K562 (cell line): ENCODE data around the gene CRKL. TPM values are rescaled to one million over a fixed set of nuclear protein-coding genes. Genes with fewer than 3 reads are reported as not detected.

ENCODE experiments used
- ATAC-seq: fragments of 200-7000 bp; cut with Tn5 transposase; 3 replicates; pipeline ENCODE4 v1.9.1; 2020; ENCODE audit warnings: moderate library complexity
- BruUV-seq: library from RNA; stranded (reverse); fragments of 400-500 nt; replicated peaks from 2 replicates; lab custom pipeline; 2021; lab: Mats Ljungman, UMichigan
- CTCF ChIA-PET: fragments of 300-600 bp; formaldehyde crosslinking; extraction: SDS; loops from one replicate; lab custom pipeline; 2021; ENCODE audit warnings: low intra/inter-chr PET ratio; lab: Yijun Ruan, JAX
- POLR2A ChIA-PET: fragments of 300-600, 350-650 bp; sonication (Branson Sonifier 250); formaldehyde crosslinking; extraction: SDS; loops from one replicate; lab custom pipeline; 2021; ENCODE audit warnings: antibody characterized with exemption, inconsistent platforms; lab: Yijun Ruan, JAX
- DNase-seq, 4 experiments: peaks; one replicate each; pipeline versions ENCODE4 v3.0.0 to v3.0.0-alpha.2; 2011 to 2018; ENCODE audit warnings: low spot score in 3 of 4, mixed read lengths in 3 of 4; ENCODE audit errors: extremely low read depth in 1 of 4
- FAIRE-seq: peaks from 2 replicates; lab custom pipeline; 2011; peaks lifted over from hg19 to GRCh38; lab: Jason Lieb, UNC
- H2AFZ ChIP-seq: 2 replicates; pipeline ENCODE4 v1.6.0; 2011; ENCODE audit warnings: low read depth, low read length, control low read depth, inconsistent platforms
- H3K27ac ChIP-seq: fragments of 200-600 bp; 3 replicates; pipeline ENCODE4 v1.8.0; 2011; ENCODE audit warnings: low read depth, mild to moderate bottlenecking, control low read depth, inconsistent platforms, low read length, moderate library complexity, mixed read lengths; ENCODE audit errors: extremely low read depth
- H3K27me3 ChIP-seq, 2 experiments: fragments of 300-600 bp in 1 of 2; 2 replicates in 1 of 2; 3 replicates in 1 of 2; pipeline versions ENCODE4 v1.6.0 to v1.8.0; 2011; ENCODE audit warnings: inconsistent platforms in 2 of 2, low read length in 2 of 2, mild to moderate bottlenecking in 1 of 2, mixed read lengths in 1 of 2, moderate library complexity in 1 of 2; ENCODE audit not compliant: control insufficient read depth in 2 of 2, insufficient read depth in 2 of 2
- H3K36me3 ChIP-seq: fragments of 300-600 bp; 3 replicates; pipeline ENCODE4 v1.8.0; 2011; ENCODE audit warnings: mild to moderate bottlenecking, low read length, inconsistent platforms; ENCODE audit not compliant: control insufficient read depth, insufficient read depth
- H3K4me1 ChIP-seq, 2 experiments: fragments of 200-600 bp in 1 of 2; replicated peaks in 1 of 2; 2 replicates in 1 of 2; 3 replicates in 1 of 2; pipeline versions ENCODE4 v1.5.1 to v1.8.0; 2011; ENCODE audit warnings: inconsistent platforms in 2 of 2, low read length in 2 of 2, mild to moderate bottlenecking in 1 of 2, mixed read lengths in 1 of 2, moderate library complexity in 1 of 2; ENCODE audit not compliant: control insufficient read depth in 2 of 2, insufficient read depth in 2 of 2
- H3K4me2 ChIP-seq: 2 replicates; pipeline ENCODE4 v1.6.1; 2011; ENCODE audit warnings: low read length, control low read depth, inconsistent platforms, mixed read lengths; ENCODE audit not compliant: insufficient read depth
- H3K4me3 ChIP-seq: fragments of 200-600 bp; sonication (generic), shearing (Covaris generic); 2 replicates; pipeline ENCODE4 v1.5.1; 2016; ENCODE audit warnings: control low read depth, inconsistent platforms
- H3K79me2 ChIP-seq: fragments of 200-600 bp; 3 replicates; pipeline ENCODE4 v1.8.0; 2011; ENCODE audit warnings: low read length, inconsistent platforms; ENCODE audit not compliant: control insufficient read depth, insufficient read depth
- H3K9ac ChIP-seq, 2 experiments: 2 replicates each; pipeline versions ENCODE4 v1.6.0 to v1.6.1; 2011; ENCODE audit warnings: low read depth in 2 of 2, low read length in 2 of 2, control low read depth in 1 of 2, inconsistent platforms in 1 of 2, mild to moderate bottlenecking in 1 of 2, mixed read lengths in 1 of 2; ENCODE audit not compliant: insufficient read depth in 1 of 2
- H3K9me1 ChIP-seq: one replicate; pipeline ENCODE4 v1.6.0; 2011; ENCODE audit warnings: inconsistent platforms, mild to moderate bottlenecking, low read length, moderate library complexity; ENCODE audit not compliant: control insufficient read depth, insufficient read depth
- H3K9me3 ChIP-seq: replicated peaks from 2 replicates; pipeline ENCODE4 v1.5.1; 2011; ENCODE audit warnings: low read depth, low read length, inconsistent platforms; ENCODE audit not compliant: control insufficient read depth, insufficient read depth
- H4K20me1 ChIP-seq: replicated peaks from 2 replicates; pipeline ENCODE4 v1.6.1; 2011; ENCODE audit warnings: low read length, inconsistent platforms, mixed read lengths; ENCODE audit not compliant: control insufficient read depth, insufficient read depth
- ERF ChIP-seq: fragments of 450-650 bp; formaldehyde crosslinking; IDR thresholded peaks from 2 replicates; pipeline ENCODE4 v1.4.0; 2020; ENCODE audit warnings: mild to moderate bottlenecking, mixed read lengths
- HNRNPLL ChIP-seq: fragments of 200-400 bp; formaldehyde crosslinking; IDR thresholded peaks from 2 replicates; pipeline ENCODE4 v1.6.1; 2017; ENCODE audit warnings: low read length, low read depth, mild to moderate bottlenecking; ENCODE audit not compliant: poor library complexity, severe bottlenecking
- SRF ChIP-seq, 2 experiments: fragments of 250-450, 450-650 bp in 1 of 2; sonication (Bioruptor Pico) in 1 of 2; sonication (generic) in 1 of 2; formaldehyde crosslinking; IDR thresholded peaks; 2 replicates each; pipeline versions ENCODE4 v1.5.0 to v1.5.1; 2020 to 2022; ENCODE audit warnings: mild to moderate bottlenecking in 1 of 2, missing genetic modification reagents in 1 of 2
- ZNF133 ChIP-seq: fragments of 250-450 bp; sonication (Bioruptor Pico); IDR thresholded peaks from 2 replicates; pipeline ENCODE4 v1.4.0; 2020; ENCODE audit warnings: mild to moderate bottlenecking
- ZNF274 ChIP-seq: IDR thresholded peaks from 2 replicates; pipeline ENCODE4 v1.6.1; 2011; ENCODE audit warnings: low read depth, mild to moderate bottlenecking, low read length, moderate library complexity, borderline replicate concordance
- WGBS: fragments of 100-300 bp; shearing (Covaris generic); methylation state at CpG from one replicate; pipeline ENCODE4 v1.1.6; 2016; ENCODE audit warnings: low coverage, mixed read lengths; ENCODE audit not compliant: insufficient coverage; ENCODE audit errors: missing lambda C conversion rate; 5-methylcytosine and 5-hydroxymethylcytosine counted together
- in situ Hi-C: fragments of 300-500 bp; cut with MboI; formaldehyde crosslinking; loops from 4 replicates; pipeline ENCODE4 v1.15.0; 2018; ENCODE audit warnings: inconsistent platforms, mixed read lengths
- intact Hi-C: fragments of 100-400 bp; cut with micrococcal nuclease; formaldehyde crosslinking; loops from 2 replicates; pipeline ENCODE4 v1.14.2; 2022
- polyA plus RNA-seq, 8 experiments: library from polyadenylated mRNA; depleted of rRNA in 4 of 8; stranded (reverse) in 5 of 8; unstranded in 3 of 8; fragments of >200 nt; fragmentation: Nextera tagmentation in 2 of 8; fragmentation: Illumina TruSeq in 1 of 8; extraction: Ambion mirVana in 2 of 8; extraction: Trizol in 1 of 8; gene quantifications; 2 replicates each; pipeline versions ENCODE4 v1.2.1 to v1.2.3, GENCODE V29; 2011 to 2014; ENCODE audit warnings: inconsistent platforms in 1 of 8, missing spikeins in 1 of 8
- total RNA-seq, 7 experiments: library from RNA; depleted of rRNA in 6 of 7; stranded (reverse); fragments of >200 nt in 6 of 7; fragmentation: Illumina TruSeq in 2 of 7; extraction: Trizol in 2 of 7; gene quantifications; 2 replicates each; pipeline versions ENCODE4 v1.2.1 to v1.2.3, GENCODE V29; 2011 to 2021; ENCODE audit warnings: low replicate concordance in 1 of 7
- TF ChIP-seq, protein P1 (sequence below): fragments of 250-450 bp; sonication (Bioruptor Pico); IDR thresholded peaks from 2 replicates; pipeline ENCODE4 v1.4.0; 2020; ENCODE audit warnings: borderline replicate concordance

Gene CRKL
- total and polyA plus RNA-seq, 9 of the 15 experiments (the other 6 are each of a cell fraction or from before 2014, with no cell fraction given) = 100 to 263 (median 124) TPM

DNA sequence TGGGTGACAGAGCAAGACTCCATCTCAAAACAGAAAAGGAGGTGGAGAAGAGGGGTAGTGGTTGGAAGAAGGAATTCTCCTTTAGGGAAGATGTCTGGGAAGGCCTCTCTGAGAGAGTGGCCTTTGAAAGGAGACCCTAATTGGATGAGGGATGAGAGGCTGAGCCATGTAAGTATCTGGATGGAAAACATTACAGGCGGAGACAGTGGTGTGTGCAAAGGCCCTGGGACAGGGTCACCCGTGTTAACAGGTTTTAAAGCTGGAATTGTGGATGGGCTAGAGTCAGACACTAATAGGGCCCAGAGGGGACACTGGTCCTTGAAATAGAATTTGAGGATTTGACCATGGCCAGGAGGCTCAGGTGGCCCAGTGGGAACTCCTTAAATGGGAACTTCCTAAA lies 48.0 kb upstream of the CRKL start (continued):
- peak; percentile 81; the same call in 1 of the 2 replicates for TF ChIP-seq ZNF133 (CRISPR knock-in tag)

DNA sequence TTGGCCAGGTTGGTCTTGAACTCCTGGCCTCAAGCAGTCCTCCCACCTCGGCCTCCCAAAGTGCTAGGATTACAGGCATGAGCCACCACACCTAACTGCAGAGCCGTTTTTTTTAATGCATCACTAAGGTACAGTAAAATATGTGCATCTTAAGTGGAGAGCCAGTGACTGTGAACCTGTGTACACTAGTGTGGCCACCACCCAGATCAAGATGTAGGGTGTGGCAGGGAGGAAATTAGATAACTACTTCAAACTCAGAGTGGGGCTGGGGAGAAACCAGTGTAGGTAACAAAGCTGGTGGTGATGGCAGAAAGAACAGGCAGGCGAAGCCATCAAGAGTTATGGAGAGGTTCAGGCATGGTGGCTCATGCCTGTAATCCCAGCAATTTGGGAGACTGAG lies 44.0 kb upstream of the CRKL start:
- Histone ChIP-seq H3K9me3 (no peaks in the 10 kb centered on the region), H3K79me2 (peaks cover 11% of the 10 kb centered on the region), H4K20me1 (no peaks in the 10 kb centered on the region), H3K27me3 (no peaks in the 10 kb centered on the region), H3K9me1 (peaks cover 4% of the 10 kb centered on the region), H2AFZ (no peak overlapping the region), H3K27ac (no peak overlapping the region), H3K36me3 (peaks cover 67% of the 10 kb centered on the region), H3K4me1 (peaks cover 10 to 20% of the 10 kb centered on the region in 2 experiments), H3K4me3 (no peak overlapping the region), H3K4me2 (no peak overlapping the region), H3K9ac (peak overlapping the region in 1 of 2 experiments; percentile 31; a peak in 1 of 4 replicates)
- in situ Hi-C loops (no loop called here), intact Hi-C loops (no loop called here)
- ChIA-PET CTCF (no interaction called here), POLR2A (interaction anchor here (1.0 to 13.5 kb wide), 4 partner anchors 9 to 56 kb away, joined by 4 to 172 read pairs (median 12); partner anchors contain the start of genes PI4KA and SNAP29)
- FAIRE-seq (no peak), DNase-seq (peak in 2 of 4 experiments; percentile 35 to 45), ATAC-seq (peak; percentile 50)
- TF ChIP-seq ERF (0 out of 2 replicates have a peak, but pooled peaks have one; percentile 6), SRF (CRISPR knock-in tag; IDR thresholded peaks at IDR 0.05) (0 out of 4 replicates have a peak, but pooled peaks of 1 of the 2 experiments have one; percentile 57), HNRNPLL (peak; percentile 4), ZNF274 (no peak)
- TF ChIP-seq, protein P1, sequence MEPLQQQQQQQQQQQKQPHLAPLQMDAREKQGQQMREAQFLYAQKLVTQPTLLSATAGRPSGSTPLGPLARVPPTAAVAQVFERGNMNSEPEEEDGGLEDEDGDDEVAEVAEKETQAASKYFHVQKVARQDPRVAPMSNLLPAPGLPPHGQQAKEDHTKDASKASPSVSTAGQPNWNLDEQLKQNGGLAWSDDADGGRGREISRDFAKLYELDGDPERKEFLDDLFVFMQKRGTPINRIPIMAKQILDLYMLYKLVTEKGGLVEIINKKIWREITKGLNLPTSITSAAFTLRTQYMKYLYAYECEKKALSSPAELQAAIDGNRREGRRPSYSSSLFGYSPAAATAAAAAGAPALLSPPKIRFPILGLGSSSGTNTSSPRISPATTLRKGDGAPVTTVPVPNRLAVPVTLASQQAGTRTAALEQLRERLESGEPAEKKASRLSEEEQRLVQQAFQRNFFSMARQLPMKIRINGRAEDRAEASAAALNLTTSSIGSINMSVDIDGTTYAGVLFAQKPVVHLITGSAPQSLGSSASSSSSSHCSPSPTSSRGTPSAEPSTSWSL = 0 out of 2 replicates have a peak, but pooled peaks have one; percentile 28
- BruUV-seq = no TSS peak
- WGBS = 73% methylated on average over 3 of the region's 3 CpGs
